DOHH2 (cell line): ENCODE results near the gene CAPRIN1.

Source experiments
- H3F3A ChIP-seq: fragments of 200-600 bp; sonication (generic), shearing (Covaris generic); 2 replicates; pipeline ENCODE4 v1.6.0; 2016; ENCODE audit warnings: antibody characterized with exemption, mild to moderate bottlenecking; ENCODE audit not compliant: control insufficient read depth, insufficient read depth
- H3K27ac ChIP-seq: fragments of 200-600 bp; sonication (generic); 2 replicates; pipeline ENCODE4 v1.5.1; 2014; ENCODE audit warnings: low read depth, mild to moderate bottlenecking, low read length, moderate library complexity
- H3K27me3 ChIP-seq: fragments of 200-600 bp; sonication (generic); 2 replicates; pipeline ENCODE4 v1.6.1; 2014; ENCODE audit warnings: mild to moderate bottlenecking, low read length, mixed read lengths; ENCODE audit not compliant: control insufficient read depth
- H3K36me3 ChIP-seq: fragments of 200-600 bp; sonication (generic); 2 replicates; pipeline ENCODE4 v1.6.1; 2014; ENCODE audit warnings: mild to moderate bottlenecking, low read length, moderate library complexity, mixed read lengths; ENCODE audit not compliant: control insufficient read depth
- H3K4me1 ChIP-seq: fragments of 200-600 bp; sonication (generic); 2 replicates; pipeline ENCODE4 v1.6.1; 2014; ENCODE audit warnings: mild to moderate bottlenecking, low read length, mixed read lengths; ENCODE audit not compliant: control insufficient read depth
- H3K4me2 ChIP-seq: fragments of 200-600 bp; sonication (generic); 2 replicates; pipeline ENCODE4 v1.6.0; 2014; ENCODE audit warnings: mild to moderate bottlenecking, low read length, moderate library complexity
- H3K4me3 ChIP-seq: fragments of 200-600 bp; sonication (generic); 2 replicates; pipeline ENCODE4 v1.5.1; 2014; ENCODE audit warnings: mild to moderate bottlenecking, low read length, mixed read lengths
- H3K79me2 ChIP-seq: fragments of 200-600 bp; sonication (generic); 2 replicates; pipeline ENCODE4 v1.6.1; 2014; ENCODE audit warnings: mild to moderate bottlenecking, low read length, mixed read lengths; ENCODE audit not compliant: control insufficient read depth
- H3K9me2 ChIP-seq: fragments of 200-600 bp; sonication (generic); replicated peaks from 2 replicates; pipeline ENCODE4 v1.6.1; 2014; ENCODE audit warnings: mild to moderate bottlenecking, low read length, mixed read lengths; ENCODE audit not compliant: control insufficient read depth
- H3K9me3 ChIP-seq: fragments of 200-600 bp; sonication (generic); 2 replicates; pipeline ENCODE4 v1.6.1; 2014; ENCODE audit warnings: antibody characterized with exemption, low read length, mixed read lengths; ENCODE audit not compliant: control insufficient read depth, insufficient read depth
- H4K20me1 ChIP-seq: fragments of 200-600 bp; sonication (generic); 2 replicates; pipeline ENCODE4 v1.6.0; 2014; ENCODE audit warnings: low read depth, mild to moderate bottlenecking, antibody characterized with exemption, low read length, moderate library complexity; ENCODE audit not compliant: control insufficient read depth, insufficient read depth
- CTCF ChIP-seq: fragments of 200-600 bp; sonication (generic); IDR thresholded peaks from one replicate; pipeline ENCODE4 v1.5.1; 2014; ENCODE audit warnings: antibody characterized with exemption, mild to moderate bottlenecking, low read depth, low read length; ENCODE audit not compliant: poor library complexity, severe bottlenecking
- EZH2phosphoT487 ChIP-seq: fragments of 200-600 bp; sonication (generic); IDR thresholded peaks from 2 replicates; pipeline ENCODE4 v1.6.1; 2017; ENCODE audit warnings: borderline replicate concordance, mild to moderate bottlenecking, antibody characterized with exemption, low read length, moderate library complexity, mixed read lengths

The CAPRIN1 gene

DNA sequence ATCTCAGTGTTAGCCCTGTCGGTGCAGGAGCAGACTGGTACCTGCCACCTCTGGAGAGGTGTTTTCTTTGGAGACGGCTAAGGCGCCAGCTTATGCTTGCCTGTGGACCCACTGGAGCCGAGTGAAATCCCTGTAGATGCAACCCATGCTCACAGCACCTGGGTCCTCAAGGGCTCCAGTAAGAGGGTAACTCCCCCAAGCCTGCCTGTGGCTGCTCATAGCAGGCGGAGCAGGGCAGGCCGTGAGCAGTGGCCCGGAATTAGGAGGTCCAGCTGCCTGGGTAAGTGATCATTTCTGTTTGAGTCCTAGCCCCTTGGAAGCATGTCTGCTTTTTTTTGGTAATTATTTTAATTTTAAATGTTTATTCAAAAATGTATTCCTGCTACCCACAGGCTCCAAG, 97.7 kb downstream of the CAPRIN1 start:
- Histone ChIP-seq H3K4me1 (peaks cover 34% of the 10 kb centered on the region), H3K27ac (no peak overlapping the region), H4K20me1 (peaks cover 5% of the 10 kb centered on the region; the same call in 1 of the 2 replicates), H3K36me3 (peaks cover 85% of the 10 kb centered on the region), H3K4me3 (no peak overlapping the region), H3K9me3 (no peaks in the 10 kb centered on the region), H3F3A (no peaks in the 10 kb centered on the region), H3K9me2 (no peaks in the 10 kb centered on the region), H3K79me2 (no peaks in the 10 kb centered on the region), H3K27me3 (no peaks in the 10 kb centered on the region), H3K4me2 (no peak overlapping the region)
- no peak for TF ChIP-seq CTCF
- no peak for TF ChIP-seq EZH2phosphoT487

DNA sequence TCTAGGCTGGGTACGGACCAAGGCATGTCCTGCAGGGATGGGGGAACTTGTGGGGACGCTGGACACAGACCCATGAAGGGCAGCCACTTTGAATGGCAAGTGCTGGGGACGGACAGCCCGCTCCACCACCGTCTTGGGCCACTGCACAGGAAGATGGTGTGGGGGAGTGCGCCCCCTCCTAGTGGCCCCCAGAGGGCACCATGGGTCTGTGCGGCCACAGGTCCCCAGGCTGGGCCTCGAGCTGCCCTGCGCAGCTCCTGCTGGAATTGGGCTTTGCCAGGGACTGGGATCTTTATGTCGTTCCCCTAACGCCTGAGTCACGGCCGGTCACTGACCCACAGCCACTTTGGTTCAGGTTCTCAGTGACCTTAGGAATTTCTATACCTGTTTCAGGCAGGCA, 98.3 kb downstream of the CAPRIN1 start:
- H4K20me1 ChIP-seq, result peaks cover 8% of the 10 kb centered on the region; the same call in 1 of the 2 replicates
- no peak overlapping the region for H3K4me2 ChIP-seq
- H3K4me3 ChIP-seq, result no peak overlapping the region
- no peaks in the 10 kb centered on the region for H3K9me3 ChIP-seq
- no peaks in the 10 kb centered on the region for H3K9me2 ChIP-seq
- no peaks in the 10 kb centered on the region for H3F3A ChIP-seq
- H3K4me1 ChIP-seq, result peaks cover 38% of the 10 kb centered on the region
- no peaks in the 10 kb centered on the region for H3K79me2 ChIP-seq
- no peaks in the 10 kb centered on the region for H3K27me3 ChIP-seq
- peaks cover 84% of the 10 kb centered on the region for H3K36me3 ChIP-seq
- TF ChIP-seq CTCF, result peak; percentile 33
- no peak for TF ChIP-seq EZH2phosphoT487
- H3K27ac ChIP-seq, result no peak overlapping the region

DNA sequence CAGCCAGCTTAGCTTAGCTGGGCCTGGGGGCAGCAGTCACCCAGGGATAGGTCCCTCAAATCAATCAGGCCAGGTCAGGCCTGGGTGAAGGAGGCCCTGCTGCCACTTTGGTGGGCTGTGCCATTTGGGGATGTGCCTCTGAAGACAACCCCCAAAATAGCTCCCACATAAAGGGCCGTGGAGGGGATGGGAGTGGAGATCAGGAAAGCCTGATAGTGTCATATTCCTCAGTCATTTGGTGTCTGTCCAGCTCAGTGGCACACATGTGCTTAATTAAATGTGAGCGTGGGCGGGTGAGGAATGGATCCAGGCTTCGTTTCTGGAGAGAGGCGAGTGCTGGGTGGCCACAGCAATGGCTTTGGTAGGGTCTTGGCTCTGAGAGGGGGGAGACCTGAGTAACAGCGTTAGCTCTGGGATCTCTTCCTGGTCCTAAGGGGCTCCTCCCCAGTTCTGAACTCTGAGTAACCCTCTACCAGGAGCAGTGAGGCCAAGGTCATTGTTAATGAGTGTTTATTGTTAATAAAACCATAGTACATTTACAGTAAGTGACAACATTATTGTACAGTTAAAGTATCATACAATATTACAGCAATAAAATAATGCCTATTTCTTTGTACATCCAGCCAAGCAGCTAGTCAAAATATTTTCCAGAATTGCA, 99.1 kb downstream of the CAPRIN1 start:
- no peaks in the 10 kb centered on the region for H3F3A ChIP-seq
- peaks cover 31% of the 10 kb centered on the region for H3K4me1 ChIP-seq
- no peaks in the 10 kb centered on the region for H3K79me2 ChIP-seq
- no peak overlapping the region for H3K27ac ChIP-seq
- no peaks in the 10 kb centered on the region for H3K9me2 ChIP-seq
- H3K4me2 ChIP-seq, result no peak overlapping the region
- TF ChIP-seq EZH2phosphoT487 (no peak), CTCF (no peak)
- peaks cover 9% of the 10 kb centered on the region; the same call in 1 of the 2 replicates for H4K20me1 ChIP-seq
- H3K36me3 ChIP-seq, result peaks cover 81% of the 10 kb centered on the region
- H3K27me3 ChIP-seq, result no peaks in the 10 kb centered on the region
- no peaks in the 10 kb centered on the region for H3K9me3 ChIP-seq
- no peak overlapping the region for H3K4me3 ChIP-seq
